Measurements from ENCODE around the gene ATP5F1B. TPM values are rescaled to one million over a fixed set of nuclear protein-coding genes. Genes with fewer than 3 reads are reported as not detected.

Gene ATP5F1B
- total RNA-seq, 2 donors from 2014 or later = 661 to 679 TPM

GRCh38 chr12:56628671-56629458 lies 16.9 kb downstream of the ATP5F1B start:
- DNase-seq = peak; percentile 66 to 69
- Mint-ChIP-seq H3K27ac (peak overlapping the region; percentile 75), H3K27me3 (ENCODE audit: low read depth) (no peaks in the 10 kb centered on the region), H3K4me1 (ENCODE audit: low read depth) (peaks cover 81% of the 10 kb centered on the region), H3K36me3 (ENCODE audit: insufficient read depth in 2 of 2) (peaks cover 6 to 18% of the 10 kb centered on the region in 2 donors), H3K4me3 (peak overlapping the region; percentile 90 to 100), H3K9me3 (no peaks in the 10 kb centered on the region)
- peak; percentile 11 to 16 for ATAC-seq (replicated peaks in 1 of 2)

- Mint-ChIP-seq H3K27ac (peak overlapping the region; percentile 92), H3K4me1 (ENCODE audit: low read depth) (peaks cover 76% of the 10 kb centered on the region), H3K36me3 (ENCODE audit: insufficient read depth in 2 of 2) (peaks cover 8 to 21% of the 10 kb centered on the region in 2 donors), H3K4me3 (peak overlapping the region in 1 of 2 donors; percentile 58), H3K27me3 (ENCODE audit: low read depth) (no peaks in the 10 kb centered on the region), H3K9me3 (no peaks in the 10 kb centered on the region)
- ATAC-seq (replicated peaks in 1 of 2) = no peak
- no peak for DNase-seq
Observed at GRCh38 chr12:56626701-56627100, 19.1 kb downstream of the ATP5F1B start.

- peaks cover 57% of the 10 kb centered on the region for H3K4me1 Mint-ChIP-seq (ENCODE audit: low read depth)
- DNase-seq = no peak
- no peak overlapping the region for H3K4me3 Mint-ChIP-seq
- no peaks in the 10 kb centered on the region for H3K9me3 Mint-ChIP-seq
- H3K27me3 Mint-ChIP-seq (ENCODE audit: low read depth) = no peaks in the 10 kb centered on the region
- peaks cover 4 to 24% of the 10 kb centered on the region in 2 donors for H3K36me3 Mint-ChIP-seq (ENCODE audit: insufficient read depth in 2 of 2)
- H3K27ac Mint-ChIP-seq = peak overlapping the region; percentile 39
- peak in 1 of 2 donors; percentile 50 for ATAC-seq (replicated peaks in 1 of 2)
Observed at GRCh38 chr12:56622535-56622934, 23.2 kb downstream of the ATP5F1B start.

- H3K9me3 Mint-ChIP-seq = no peaks in the 10 kb centered on the region
- no peak overlapping the region for H3K4me3 Mint-ChIP-seq
- H3K36me3 Mint-ChIP-seq (ENCODE audit: insufficient read depth in 2 of 2) = peaks cover 11 to 40% of the 10 kb centered on the region in 2 donors
- no peaks in the 10 kb centered on the region for H3K27me3 Mint-ChIP-seq (ENCODE audit: low read depth)
- ATAC-seq (replicated peaks in 1 of 2) (no peak), DNase-seq (no peak)
- peaks cover 19% of the 10 kb centered on the region for H3K4me1 Mint-ChIP-seq (ENCODE audit: low read depth)
- peak overlapping the region; percentile 60 for H3K27ac Mint-ChIP-seq
Observed at GRCh38 chr12:56616925-56617324, 28.9 kb downstream of the ATP5F1B start.

DNA sequence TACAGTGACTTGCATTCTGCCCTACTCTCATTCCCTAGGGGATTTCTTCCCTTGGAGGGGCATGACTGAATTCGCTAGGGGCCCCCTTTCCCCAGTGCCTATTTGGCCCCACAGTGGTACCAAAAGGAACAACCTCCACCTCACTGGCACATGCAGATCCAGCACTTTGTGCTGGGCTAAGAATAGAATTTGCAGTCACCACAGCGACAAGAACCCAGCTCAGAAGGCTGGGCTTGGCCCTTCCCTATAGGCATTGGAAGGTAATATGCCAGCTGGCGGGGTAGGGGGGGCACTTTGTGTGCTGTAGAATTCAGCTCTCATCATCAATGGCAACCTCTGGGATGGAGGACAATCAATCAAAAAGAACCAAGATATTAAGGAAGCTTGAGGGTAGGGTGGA lies 29.5 kb downstream of the ATP5F1B start:
- peaks cover 13 to 45% of the 10 kb centered on the region in 2 donors for H3K36me3 Mint-ChIP-seq (ENCODE audit: insufficient read depth in 2 of 2)
- H3K4me3 Mint-ChIP-seq = no peak overlapping the region
- DNase-seq = no peak
- H3K4me1 Mint-ChIP-seq (ENCODE audit: low read depth) = peaks cover 19% of the 10 kb centered on the region
- no peak for ATAC-seq (replicated peaks in 1 of 2)
- H3K9me3 Mint-ChIP-seq = no peaks in the 10 kb centered on the region
- H3K27ac Mint-ChIP-seq = no peak overlapping the region
- no peaks in the 10 kb centered on the region for H3K27me3 Mint-ChIP-seq (ENCODE audit: low read depth)

GRCh38 chr12:56614627-56615026 lies 31.2 kb downstream of the ATP5F1B start:
- no peak overlapping the region for H3K27ac Mint-ChIP-seq
- peaks cover 16 to 40% of the 10 kb centered on the region in 2 donors for H3K36me3 Mint-ChIP-seq (ENCODE audit: insufficient read depth in 2 of 2)
- H3K4me1 Mint-ChIP-seq (ENCODE audit: low read depth) = peaks cover 13% of the 10 kb centered on the region
- DNase-seq (no peak), ATAC-seq (replicated peaks in 1 of 2) (no peak)
- no peak overlapping the region for H3K4me3 Mint-ChIP-seq
- H3K9me3 Mint-ChIP-seq = no peaks in the 10 kb centered on the region
- H3K27me3 Mint-ChIP-seq (ENCODE audit: low read depth) = no peaks in the 10 kb centered on the region

GRCh38 chr12:56604355-56604754 lies 41.4 kb downstream of the ATP5F1B start:
- Mint-ChIP-seq H3K4me3 (no peak overlapping the region), H3K36me3 (ENCODE audit: insufficient read depth in 2 of 2) (peaks cover 17 to 36% of the 10 kb centered on the region in 2 donors), H3K4me1 (ENCODE audit: low read depth) (no peaks in the 10 kb centered on the region), H3K27ac (no peak overlapping the region), H3K9me3 (no peaks in the 10 kb centered on the region), H3K27me3 (ENCODE audit: low read depth) (no peaks in the 10 kb centered on the region)
- DNase-seq (no peak), ATAC-seq (replicated peaks in 1 of 2) (no peak)

GRCh38 chr12:56602239-56602638 lies 43.5 kb downstream of the ATP5F1B start:
- DNase-seq (no peak), ATAC-seq (replicated peaks in 1 of 2) (no peak)
- H3K27ac Mint-ChIP-seq = peak overlapping the region; percentile 48
- H3K27me3 Mint-ChIP-seq (ENCODE audit: low read depth) = no peaks in the 10 kb centered on the region
- H3K36me3 Mint-ChIP-seq (ENCODE audit: insufficient read depth in 2 of 2) = peaks cover 17 to 39% of the 10 kb centered on the region in 2 donors
- no peaks in the 10 kb centered on the region for H3K9me3 Mint-ChIP-seq
- H3K4me3 Mint-ChIP-seq = no peak overlapping the region
- no peaks in the 10 kb centered on the region for H3K4me1 Mint-ChIP-seq (ENCODE audit: low read depth)

DNA sequence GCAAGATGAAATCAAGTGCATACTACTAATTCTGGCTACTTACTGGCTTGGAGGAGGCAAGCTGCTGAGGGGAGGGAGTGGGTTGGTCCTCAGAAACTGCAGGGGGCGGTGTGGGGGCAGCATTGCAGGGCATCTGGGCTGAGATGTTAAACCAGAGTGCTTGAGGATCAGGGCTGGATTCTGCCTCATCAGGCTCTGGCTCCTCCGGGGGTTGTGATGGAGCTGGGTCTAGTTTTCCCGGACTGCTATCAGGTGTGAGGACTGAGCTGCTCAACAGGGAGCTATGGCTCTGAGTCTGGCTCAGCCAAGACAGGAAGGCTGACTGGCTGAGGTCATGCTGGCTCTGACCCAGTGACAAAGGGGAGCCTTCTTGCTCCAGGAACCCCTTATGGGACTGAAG lies 44.3 kb downstream of the ATP5F1B start:
- Mint-ChIP-seq H3K4me3 (no peak overlapping the region), H3K27ac (no peak overlapping the region), H3K36me3 (ENCODE audit: insufficient read depth in 2 of 2) (peaks cover 17 to 41% of the 10 kb centered on the region in 2 donors), H3K27me3 (ENCODE audit: low read depth) (no peaks in the 10 kb centered on the region), H3K4me1 (ENCODE audit: low read depth) (peaks cover 5% of the 10 kb centered on the region), H3K9me3 (no peaks in the 10 kb centered on the region)
- DNase-seq = peak; percentile 35 to 38
- ATAC-seq (replicated peaks in 1 of 2) = peak; percentile 22 to 53

- Mint-ChIP-seq H3K36me3 (ENCODE audit: insufficient read depth in 2 of 2) (peaks cover 13 to 35% of the 10 kb centered on the region in 2 donors), H3K27ac (no peak overlapping the region), H3K9me3 (no peaks in the 10 kb centered on the region), H3K27me3 (ENCODE audit: low read depth) (no peaks in the 10 kb centered on the region), H3K4me1 (ENCODE audit: low read depth) (peaks cover 11% of the 10 kb centered on the region), H3K4me3 (no peak overlapping the region)
- ATAC-seq (replicated peaks in 1 of 2) (no peak), DNase-seq (no peak)
Observed at GRCh38 chr12:56600753-56601152, 45.0 kb downstream of the ATP5F1B start.

GRCh38 chr12:56599797-56600196 lies 46.0 kb downstream of the ATP5F1B start:
- Mint-ChIP-seq H3K9me3 (no peaks in the 10 kb centered on the region), H3K4me1 (ENCODE audit: low read depth) (peaks cover 14% of the 10 kb centered on the region), H3K36me3 (ENCODE audit: insufficient read depth in 2 of 2) (peaks cover 12 to 33% of the 10 kb centered on the region in 2 donors), H3K4me3 (no peak overlapping the region), H3K27ac (no peak overlapping the region), H3K27me3 (ENCODE audit: low read depth) (no peaks in the 10 kb centered on the region)
- ATAC-seq (replicated peaks in 1 of 2) (no peak), DNase-seq (no peak)

DNA sequence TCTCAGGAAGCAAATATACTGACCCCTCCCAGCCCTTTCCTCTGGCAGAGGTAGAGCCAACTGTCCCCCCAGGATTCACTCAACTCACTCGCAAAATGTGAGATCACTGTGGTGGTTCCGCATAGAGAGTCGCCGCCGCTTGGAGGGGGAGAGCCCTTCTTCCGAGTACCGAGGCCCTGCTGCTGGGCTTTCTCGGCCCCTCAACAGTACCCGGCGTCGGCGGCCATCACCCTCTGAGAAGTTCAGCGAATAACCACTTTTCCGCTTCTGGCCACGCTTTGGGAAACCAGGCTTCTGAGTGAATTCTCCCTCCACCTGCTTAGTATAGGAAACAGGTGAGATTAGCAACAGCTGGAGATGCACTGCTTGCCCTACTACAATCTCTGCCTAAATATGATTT lies 46.7 kb downstream of the ATP5F1B start:
- H3K36me3 Mint-ChIP-seq (ENCODE audit: insufficient read depth in 2 of 2) = peaks cover 8 to 29% of the 10 kb centered on the region in 2 donors
- H3K27me3 Mint-ChIP-seq (ENCODE audit: low read depth) = no peaks in the 10 kb centered on the region
- peaks cover 14% of the 10 kb centered on the region for H3K4me1 Mint-ChIP-seq (ENCODE audit: low read depth)
- no peak for ATAC-seq (replicated peaks in 1 of 2)
- H3K4me3 Mint-ChIP-seq = no peak overlapping the region
- no peak overlapping the region for H3K27ac Mint-ChIP-seq
- DNase-seq = no peak
- no peaks in the 10 kb centered on the region for H3K9me3 Mint-ChIP-seq

- peaks cover 3 to 23% of the 10 kb centered on the region in 2 donors for H3K36me3 Mint-ChIP-seq (ENCODE audit: insufficient read depth in 2 of 2)
- no peaks in the 10 kb centered on the region for H3K9me3 Mint-ChIP-seq
- no peak overlapping the region for H3K4me3 Mint-ChIP-seq
- DNase-seq (no peak), ATAC-seq (replicated peaks in 1 of 2) (no peak)
- peak overlapping the region; percentile 3 for H3K27ac Mint-ChIP-seq
- peaks cover 14% of the 10 kb centered on the region for H3K4me1 Mint-ChIP-seq (ENCODE audit: low read depth)
- H3K27me3 Mint-ChIP-seq (ENCODE audit: low read depth) = no peaks in the 10 kb centered on the region
Observed at GRCh38 chr12:56596815-56597214, 49.0 kb downstream of the ATP5F1B start.

Data from activated T-cell treated with anti-CD3 and anti-CD28 coated beads, Interleukin-2, amount 50 U/mL, for 72 hours (primary cell).